SJSA1 (cell line): ENCODE measurements around the gene EHF. TPM values are rescaled to one million over a fixed set of nuclear protein-coding genes. Genes with fewer than 3 reads are reported as not detected.

Source experiments
- DNase-seq, 2 experiments: peaks; one replicate each; pipeline ENCODE4 v3.0.0-alpha.2; 2015 to 2020; ENCODE audit warnings: low spot score in 2 of 2, low read depth in 1 of 2
- H3K27ac ChIP-seq: fragments of 250-450 bp; sonication (Bioruptor Pico); 2 replicates; pipeline ENCODE4 v1.5.1; 2020; ENCODE audit warnings: mild to moderate bottlenecking, moderate library complexity
- H3K27me3 ChIP-seq: fragments of 250-450 bp; sonication (Bioruptor Pico); replicated peaks from 2 replicates; pipeline ENCODE4 v1.5.1; 2020; ENCODE audit warnings: mild to moderate bottlenecking, moderate library complexity
- H3K36me3 ChIP-seq: fragments of 250-450 bp; sonication (Bioruptor Pico); 2 replicates; pipeline ENCODE4 v1.5.1; 2020; ENCODE audit warnings: mild to moderate bottlenecking
- H3K4me1 ChIP-seq: fragments of 250-450 bp; sonication (Bioruptor Pico); replicated peaks from 2 replicates; pipeline ENCODE4 v1.6.1; 2021; ENCODE audit warnings: mild to moderate bottlenecking
- H3K4me3 ChIP-seq: fragments of 250-450 bp; sonication (Bioruptor Pico); 2 replicates; pipeline ENCODE4 v1.5.1; 2020; ENCODE audit warnings: mild to moderate bottlenecking
- H3K9me3 ChIP-seq: fragments of 250-450 bp; sonication (Bioruptor Pico); replicated peaks from 2 replicates; pipeline ENCODE4 v1.5.1; 2020; ENCODE audit warnings: mild to moderate bottlenecking
- total RNA-seq: library from RNA; depleted of rRNA; stranded (reverse); fragments of >200 nt; shearing (Covaris generic); gene quantifications from 2 replicates; pipeline ENCODE4 v1.2.3, GENCODE V29; 2014

Gene EHF
- total RNA-seq, 1 experiment from 2014 or later: not detected

DNA sequence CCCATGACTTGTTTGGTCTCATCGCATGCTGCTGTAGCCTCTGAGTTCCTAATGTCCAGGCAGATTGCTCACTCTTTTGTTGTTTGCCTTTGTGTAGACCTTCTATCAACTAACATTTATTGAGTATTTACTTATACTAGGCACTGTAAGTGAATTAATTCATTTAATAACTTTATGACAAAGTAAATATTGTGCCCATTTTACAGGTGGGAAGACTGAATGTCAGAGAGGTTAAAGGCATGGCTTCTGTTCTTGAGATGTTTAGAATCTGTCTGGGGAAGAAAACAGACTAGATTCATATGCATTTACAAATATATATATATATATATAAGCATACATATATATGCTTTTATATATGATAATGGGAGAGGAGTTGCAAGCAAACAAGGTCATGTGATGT, 27.1 kb downstream of the EHF start:
- H3K9me3 ChIP-seq: no peaks in the 10 kb centered on the region
- H3K27ac ChIP-seq: no peak overlapping the region
- H3K4me1 ChIP-seq: peaks cover 33% of the 10 kb centered on the region
- no peak overlapping the region for H3K4me3 ChIP-seq
- H3K36me3 ChIP-seq: no peaks in the 10 kb centered on the region
- no peaks in the 10 kb centered on the region for H3K27me3 ChIP-seq
- DNase-seq: no peak

DNA sequence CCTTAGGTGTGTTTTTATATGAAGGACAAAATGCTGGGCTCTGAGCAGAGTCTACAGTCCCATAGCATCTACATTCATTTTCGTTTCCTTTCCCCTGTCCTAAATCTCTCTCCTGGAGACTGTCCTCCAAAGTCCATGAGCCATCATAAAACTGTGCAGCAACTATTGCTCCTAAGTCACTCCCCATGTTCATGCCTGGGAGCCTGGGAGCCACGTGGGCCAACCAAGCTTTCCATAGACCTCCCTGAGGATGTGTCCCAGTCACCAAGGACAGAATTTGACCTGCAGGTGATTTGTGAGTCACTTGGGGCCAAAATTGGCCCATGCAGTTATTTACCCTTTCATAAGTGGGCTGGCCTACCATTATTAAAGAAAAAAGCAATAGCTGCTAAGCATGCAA, 28.7 kb downstream of the EHF start:
- DNase-seq: no peak
- Histone ChIP-seq H3K27me3 (no peaks in the 10 kb centered on the region), H3K4me1 (peaks cover 33% of the 10 kb centered on the region), H3K36me3 (no peaks in the 10 kb centered on the region), H3K27ac (no peak overlapping the region), H3K4me3 (no peak overlapping the region), H3K9me3 (no peaks in the 10 kb centered on the region)

DNA sequence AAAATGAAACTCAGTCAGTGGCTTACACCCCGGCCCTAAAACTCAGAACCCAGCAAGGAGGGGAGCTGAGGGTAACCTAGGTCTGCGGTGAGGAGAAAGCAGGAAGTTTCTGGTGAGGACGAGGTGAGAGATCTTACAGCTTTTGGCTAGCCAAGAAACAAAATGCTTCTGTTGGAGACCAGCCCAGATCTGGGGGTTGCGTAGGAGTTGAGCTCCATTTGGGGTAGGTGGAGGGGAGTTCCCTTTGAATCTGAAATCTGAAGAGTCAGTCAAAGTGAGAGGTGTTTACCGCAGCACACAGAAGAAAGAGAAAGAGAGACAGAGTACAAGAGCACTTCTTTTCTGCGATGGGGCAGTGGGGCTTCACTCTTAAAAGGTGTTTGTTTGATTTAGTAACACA, 29.6 kb downstream of the EHF start:
- no peak for DNase-seq
- Histone ChIP-seq H3K27ac (no peak overlapping the region), H3K4me3 (no peak overlapping the region), H3K4me1 (peaks cover 32% of the 10 kb centered on the region), H3K36me3 (no peaks in the 10 kb centered on the region), H3K27me3 (no peaks in the 10 kb centered on the region), H3K9me3 (no peaks in the 10 kb centered on the region)

DNA sequence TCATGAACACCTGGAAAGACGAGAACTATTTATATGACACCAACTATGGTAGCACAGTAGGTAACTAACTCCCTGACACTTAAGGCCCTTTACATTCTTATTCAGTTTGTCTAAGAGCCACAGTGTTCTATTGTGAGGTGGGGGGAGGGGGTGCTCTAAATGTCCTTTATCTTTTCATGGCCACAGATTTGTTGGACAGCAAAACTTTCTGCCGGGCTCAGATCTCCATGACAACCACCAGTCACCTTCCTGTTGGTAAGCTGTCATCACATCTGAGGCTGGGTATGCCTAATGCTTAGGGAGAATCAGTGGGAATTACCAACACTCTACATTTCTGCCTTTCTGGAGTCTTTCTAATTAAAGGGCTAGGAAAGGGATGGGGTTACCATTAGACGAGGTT, 30.7 kb downstream of the EHF start:
- Histone ChIP-seq H3K27ac (no peak overlapping the region), H3K4me3 (no peak overlapping the region), H3K9me3 (no peaks in the 10 kb centered on the region), H3K4me1 (peaks cover 35% of the 10 kb centered on the region), H3K27me3 (no peaks in the 10 kb centered on the region), H3K36me3 (no peaks in the 10 kb centered on the region)
- DNase-seq: no peak

DNA sequence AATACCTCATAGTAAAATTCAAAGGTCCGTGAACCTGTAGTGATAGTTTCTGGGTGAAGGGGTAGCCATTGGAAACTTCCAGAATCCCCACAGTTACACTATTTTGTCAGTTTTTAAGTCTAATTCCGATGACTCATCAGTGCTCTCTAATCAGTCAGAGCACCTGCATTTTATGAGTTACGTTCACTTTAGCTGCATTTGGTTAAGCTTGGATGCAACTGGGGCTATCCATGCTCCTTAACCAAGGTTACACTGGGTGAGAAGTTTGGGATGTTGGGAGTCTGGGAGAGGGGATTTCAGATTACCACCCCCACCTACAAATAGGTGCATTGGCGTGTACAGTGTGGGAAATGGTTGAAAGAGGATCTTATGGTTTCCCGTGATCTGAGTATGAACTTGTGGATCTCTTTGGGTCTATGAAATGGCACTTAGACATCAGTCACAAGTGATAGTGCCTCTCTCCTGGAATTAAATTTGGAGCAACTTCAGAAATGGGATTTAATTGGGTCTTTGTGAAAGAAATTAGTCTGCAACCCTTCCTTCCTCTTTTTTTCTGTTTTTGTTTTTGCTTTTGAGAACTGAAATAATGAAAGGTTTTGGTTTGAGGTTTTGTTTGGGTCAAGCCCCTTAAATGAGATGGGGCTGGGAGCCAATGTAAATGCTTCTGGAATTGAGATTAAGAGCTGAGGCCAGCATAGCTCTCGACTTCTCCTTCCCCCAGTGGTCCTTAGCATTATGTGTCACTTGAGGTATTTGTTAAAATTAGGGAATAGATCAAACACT, 31.5 kb downstream of the EHF start:
- Histone ChIP-seq H3K27me3 (no peaks in the 10 kb centered on the region), H3K4me1 (peaks cover 33% of the 10 kb centered on the region), H3K36me3 (no peaks in the 10 kb centered on the region), H3K27ac (no peak overlapping the region), H3K9me3 (no peaks in the 10 kb centered on the region), H3K4me3 (no peak overlapping the region)
- DNase-seq: no peak

DNA sequence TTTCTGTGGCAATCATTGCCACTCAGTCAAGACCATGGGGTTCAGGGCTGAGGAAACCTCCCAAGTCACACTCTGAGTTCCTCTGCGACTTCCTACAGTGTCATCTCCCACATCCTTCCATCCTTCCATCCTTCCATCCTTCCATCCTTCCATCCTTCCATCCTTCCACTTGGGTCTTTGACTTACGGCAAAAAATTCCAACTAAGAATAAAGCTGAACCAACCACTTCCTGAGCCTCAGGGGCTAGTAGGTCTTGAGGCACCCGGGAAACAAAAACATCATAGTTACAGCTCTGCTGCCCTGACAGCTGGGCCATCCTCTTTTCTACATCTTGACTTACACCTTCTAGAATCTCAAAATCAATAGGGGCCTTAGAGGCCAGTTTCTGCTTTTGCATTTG, 32.1 kb downstream of the EHF start:
- peaks cover 31% of the 10 kb centered on the region for H3K4me1 ChIP-seq
- no peaks in the 10 kb centered on the region for H3K27me3 ChIP-seq
- H3K27ac ChIP-seq: peak overlapping the region; percentile 47
- no peak overlapping the region for H3K4me3 ChIP-seq
- no peaks in the 10 kb centered on the region for H3K36me3 ChIP-seq
- no peak for DNase-seq
- H3K9me3 ChIP-seq: no peaks in the 10 kb centered on the region

DNA sequence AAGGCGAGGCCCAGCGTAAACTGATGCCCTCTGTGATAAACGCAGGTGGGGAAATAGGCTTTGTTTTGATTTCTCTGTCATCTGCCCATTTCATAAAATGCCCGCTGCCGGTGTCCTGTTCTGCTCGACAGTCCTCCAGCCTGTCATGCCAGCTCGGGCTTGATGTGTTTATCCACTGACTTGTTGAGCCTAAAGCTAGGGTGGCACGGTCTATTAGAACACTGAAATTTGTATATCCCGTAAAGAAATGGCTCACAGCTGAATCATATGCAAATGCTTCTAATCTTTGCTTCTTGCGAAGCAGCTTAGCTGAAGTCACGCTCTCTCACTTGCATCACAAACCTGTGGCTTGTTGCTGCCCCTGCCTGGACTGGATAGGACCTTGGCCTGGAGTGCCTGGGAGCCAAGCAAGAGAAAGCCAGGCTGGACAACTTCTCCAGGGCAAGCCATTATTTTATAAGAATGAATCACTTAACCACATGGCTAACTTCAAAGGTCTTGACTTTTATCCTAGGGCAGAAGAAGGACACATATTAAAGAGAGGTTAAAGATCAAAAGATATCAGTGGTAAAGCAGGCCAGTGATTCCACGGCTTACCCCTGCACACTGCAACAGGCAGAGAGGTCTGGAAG, 33.1 kb downstream of the EHF start:
- Histone ChIP-seq H3K9me3 (no peaks in the 10 kb centered on the region), H3K27ac (peak overlapping the region; percentile 47), H3K4me3 (no peak overlapping the region), H3K4me1 (peaks cover 31% of the 10 kb centered on the region), H3K27me3 (no peaks in the 10 kb centered on the region), H3K36me3 (no peaks in the 10 kb centered on the region)
- peak; percentile 65 to 77 for DNase-seq

DNA sequence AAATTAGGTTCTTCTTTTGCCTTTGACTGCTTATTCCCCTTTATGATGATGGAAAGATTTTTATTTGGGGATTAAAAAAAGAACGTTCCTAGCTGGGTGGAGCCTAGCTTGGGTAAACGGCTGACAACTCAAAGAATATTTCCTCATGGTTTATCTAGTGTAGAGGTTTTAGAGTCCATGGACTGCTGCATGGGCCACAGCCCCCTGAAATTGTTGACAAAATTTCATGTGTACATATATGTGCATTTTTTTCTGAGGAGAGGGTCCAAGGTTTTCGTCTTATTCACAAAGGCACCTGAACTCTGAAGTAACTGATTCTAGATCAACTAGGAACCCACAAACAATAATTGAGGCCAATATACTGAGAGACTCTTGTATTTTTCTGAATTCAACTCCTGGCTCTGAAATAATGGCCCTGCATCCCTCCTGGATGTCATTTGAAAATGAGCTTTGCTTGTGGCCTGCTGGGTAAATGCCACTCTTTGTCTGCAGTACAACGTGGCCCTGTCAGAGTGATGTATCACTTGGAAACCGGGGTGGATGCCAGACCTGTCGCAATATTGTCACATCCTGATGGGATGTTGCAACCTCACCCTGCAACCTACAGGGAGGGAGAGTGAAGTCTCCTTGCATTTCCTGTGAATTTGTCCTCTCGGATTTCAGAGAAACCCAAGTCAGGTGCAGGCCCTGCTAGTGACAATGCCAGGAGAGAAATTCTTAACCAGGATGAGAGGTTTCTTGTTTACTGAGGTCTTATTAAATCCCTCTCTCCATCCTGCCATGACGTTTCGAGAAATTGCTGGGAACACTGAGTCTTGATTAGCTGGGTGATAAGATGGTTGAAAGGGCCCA, 33.8 kb downstream of the EHF start:
- no peaks in the 10 kb centered on the region for H3K27me3 ChIP-seq
- H3K27ac ChIP-seq: peak overlapping the region; percentile 46
- no peaks in the 10 kb centered on the region for H3K9me3 ChIP-seq
- DNase-seq: no peak
- H3K4me3 ChIP-seq: no peak overlapping the region
- H3K36me3 ChIP-seq: no peaks in the 10 kb centered on the region
- peaks cover 31% of the 10 kb centered on the region for H3K4me1 ChIP-seq

DNA sequence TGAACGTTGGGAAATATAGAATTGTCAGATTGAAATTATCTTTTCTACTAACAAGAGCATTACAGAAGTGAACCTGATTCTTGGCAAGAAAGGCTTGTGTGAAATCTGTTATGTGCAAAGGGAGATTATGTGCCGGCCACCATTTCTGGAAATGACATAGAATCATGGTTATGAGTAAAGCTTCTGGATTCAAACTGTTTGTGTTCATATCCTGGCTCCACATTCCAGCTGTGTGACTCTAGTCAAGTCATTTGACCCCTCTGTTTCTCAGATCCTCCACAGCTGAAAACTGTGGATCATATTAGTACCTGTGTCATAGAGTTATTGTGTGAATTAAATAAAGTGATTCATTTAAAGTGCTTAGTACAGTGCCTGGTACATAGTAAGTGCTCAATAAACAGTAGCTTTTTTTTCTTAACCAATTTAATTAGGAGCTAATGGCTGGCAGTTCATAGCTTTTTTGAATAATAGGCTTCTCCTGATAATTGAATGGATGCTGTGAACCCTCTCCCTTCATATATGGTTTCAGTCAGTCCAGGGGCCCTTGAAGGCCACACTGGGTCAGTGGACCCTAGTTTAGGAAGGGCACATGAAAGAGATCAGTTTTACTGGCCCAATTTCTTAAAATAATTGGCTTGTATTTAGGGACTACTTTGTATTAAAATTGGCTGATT, 34.6 kb downstream of the EHF start:
- peak overlapping the region; percentile 46 for H3K27ac ChIP-seq

DNA sequence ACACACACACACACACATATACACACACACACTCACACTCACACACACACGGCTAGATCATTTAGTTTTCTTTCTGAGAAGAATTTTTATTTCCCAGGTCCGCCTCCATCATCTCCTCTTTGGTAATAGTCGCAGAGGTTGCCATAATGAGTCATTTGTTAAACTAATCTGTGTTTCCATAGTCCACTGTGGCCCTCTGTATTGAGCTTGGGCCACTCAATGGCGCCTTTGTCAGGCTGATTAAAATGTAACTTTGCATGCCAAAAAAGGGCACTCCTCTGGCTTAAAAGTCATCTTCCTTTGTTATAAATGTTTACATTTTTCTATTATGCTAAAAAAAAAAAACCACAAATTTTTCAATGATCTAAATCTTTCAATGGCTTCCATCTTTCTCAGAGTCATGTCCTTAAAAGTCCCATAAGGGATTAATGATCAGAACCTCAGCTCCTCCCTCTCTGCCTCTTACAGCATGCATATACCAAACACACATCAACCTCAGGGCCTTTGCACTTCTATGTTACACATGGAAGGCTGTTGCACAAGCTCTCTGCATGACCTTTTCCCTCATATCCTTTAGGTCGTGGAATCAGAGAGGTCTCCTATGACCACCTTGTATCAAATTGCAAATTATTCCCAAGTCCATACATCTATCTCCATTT, 35.3 kb downstream of the EHF start:
- no peak overlapping the region for H3K27ac ChIP-seq
- H3K4me3 ChIP-seq: no peak overlapping the region
- H3K27me3 ChIP-seq: no peaks in the 10 kb centered on the region
- H3K36me3 ChIP-seq: no peaks in the 10 kb centered on the region
- H3K4me1 ChIP-seq: peaks cover 31% of the 10 kb centered on the region
- no peak for DNase-seq
- H3K9me3 ChIP-seq: no peaks in the 10 kb centered on the region

More for the DNA sequence above, 34.6 kb downstream of the EHF start:
- no peak for DNase-seq
- Histone ChIP-seq H3K4me1 (peaks cover 31% of the 10 kb centered on the region), H3K27me3 (no peaks in the 10 kb centered on the region), H3K4me3 (no peak overlapping the region), H3K9me3 (no peaks in the 10 kb centered on the region), H3K36me3 (no peaks in the 10 kb centered on the region)

DNA sequence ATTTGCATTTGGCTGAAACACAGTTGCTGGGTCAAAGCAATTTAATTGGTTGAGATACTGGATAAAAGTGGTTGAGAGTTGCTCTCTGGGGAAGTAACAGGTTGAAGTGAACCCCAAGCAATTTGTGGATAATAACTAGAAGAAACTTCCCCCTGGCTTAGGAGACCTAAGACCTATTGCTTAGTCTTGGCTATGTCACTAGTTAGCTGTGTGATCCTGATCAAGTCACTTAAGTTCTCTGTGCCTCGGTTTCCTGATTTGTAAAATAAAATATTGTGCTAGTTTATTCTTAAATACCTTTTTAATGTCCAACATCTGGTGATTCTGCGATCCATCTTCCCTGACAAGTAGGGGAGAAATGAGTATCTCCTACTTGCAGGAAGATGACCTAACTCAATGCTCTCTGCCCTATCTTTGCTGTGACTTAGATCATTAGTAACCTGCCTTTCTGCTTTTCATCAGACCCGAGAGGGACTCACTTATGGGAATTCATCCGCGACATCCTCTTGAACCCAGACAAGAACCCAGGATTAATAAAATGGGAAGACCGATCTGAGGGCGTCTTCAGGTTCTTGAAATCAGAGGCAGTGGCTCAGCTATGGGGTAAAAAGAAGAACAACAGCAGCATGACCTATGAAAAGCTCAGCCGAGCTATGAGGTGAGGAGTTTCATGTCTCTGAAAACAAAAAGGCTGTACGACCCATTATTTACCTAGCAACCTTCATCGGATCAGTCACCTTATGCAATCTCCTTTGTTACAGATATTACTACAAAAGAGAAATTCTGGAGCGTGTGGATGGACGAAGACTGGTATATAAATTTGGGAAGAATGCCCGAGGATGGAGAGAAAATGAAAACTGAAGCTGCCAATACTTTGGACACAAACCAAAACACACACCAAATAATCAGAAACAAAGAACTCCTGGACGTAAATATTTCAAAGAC, 37.5 kb downstream of the EHF start:
- no peak for DNase-seq
- Histone ChIP-seq H3K9me3 (no peaks in the 10 kb centered on the region), H3K36me3 (no peaks in the 10 kb centered on the region), H3K27me3 (peaks cover 6% of the 10 kb centered on the region; the same call in 1 of the 2 replicates), H3K4me3 (no peak overlapping the region), H3K27ac (no peak overlapping the region), H3K4me1 (peaks cover 26% of the 10 kb centered on the region)

DNA sequence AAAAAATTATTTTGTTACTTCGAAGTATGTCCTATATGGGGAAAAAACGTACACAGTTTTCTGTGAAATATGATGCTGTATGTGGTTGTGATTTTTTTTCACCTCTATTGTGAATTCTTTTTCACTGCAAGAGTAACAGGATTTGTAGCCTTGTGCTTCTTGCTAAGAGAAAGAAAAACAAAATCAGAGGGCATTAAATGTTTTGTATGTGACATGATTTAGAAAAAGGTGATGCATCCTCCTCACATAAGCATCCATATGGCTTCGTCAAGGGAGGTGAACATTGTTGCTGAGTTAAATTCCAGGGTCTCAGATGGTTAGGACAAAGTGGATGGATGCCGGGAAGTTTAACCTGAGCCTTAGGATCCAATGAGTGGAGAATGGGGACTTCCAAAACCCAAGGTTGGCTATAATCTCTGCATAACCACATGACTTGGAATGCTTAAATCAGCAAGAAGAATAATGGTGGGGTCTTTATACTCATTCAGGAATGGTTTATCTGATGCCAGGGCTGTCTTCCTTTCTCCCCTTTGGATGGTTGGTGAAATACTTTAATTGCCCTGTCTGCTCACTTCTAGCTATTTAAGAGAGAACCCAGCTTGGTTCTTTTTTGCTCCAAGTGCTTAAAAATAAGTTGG, 38.3 kb downstream of the EHF start:
- Histone ChIP-seq H3K27ac (no peak overlapping the region), H3K9me3 (no peaks in the 10 kb centered on the region), H3K27me3 (peaks cover 11% of the 10 kb centered on the region), H3K4me3 (no peak overlapping the region), H3K4me1 (peaks cover 17% of the 10 kb centered on the region), H3K36me3 (no peaks in the 10 kb centered on the region)
- DNase-seq: no peak
